Right lobe of liver (tissue), 6 donors: Measurements from ENCODE around the gene ARMC3. TPM values are rescaled to one million over a fixed set of nuclear protein-coding genes. Genes with fewer than 3 reads are reported as not detected.
"Not testable (repeated sequence)": the region's sequence is repeated elsewhere in the genome, so short reads cannot be mapped to it uniquely, and the experiment has no call there.

Source experiments
- ATAC-seq, 4 donors: fragments of 200-7000 bp; cut with Tn5 transposase; one replicate each; pipeline ENCODE4 v1.9.1; 2020; ENCODE audit warnings: mild to moderate bottlenecking in 4 of 4, moderate library complexity in 4 of 4
- DNase-seq, 3 donors: peaks; one replicate each; pipeline ENCODE4 v3.0.0-alpha.2; 2020
- H3K27ac ChIP-seq, 3 donors: fragments of 200-600 bp; one replicate each; pipeline ENCODE4 v1.8.0; 2022
- H3K27me3 ChIP-seq, 2 donors: fragments of 200-600 bp; one replicate each; pipeline ENCODE4 v1.8.0; 2022
- H3K36me3 ChIP-seq, 4 donors: fragments of 200-600 bp; sonication (generic) in 1 of 4; one replicate each; pipeline versions ENCODE4 v1.5.1 to v1.8.0; 2017 to 2022; ENCODE audit warnings: control low read depth in 1 of 4
- H3K4me1 ChIP-seq, 4 donors: fragments of 200-600 bp; sonication (generic) in 1 of 4; one replicate each; pipeline versions ENCODE4 v1.5.1 to v1.8.0; 2017 to 2022; ENCODE audit warnings: control low read depth in 1 of 4
- H3K4me3 ChIP-seq, 3 donors: fragments of 200-600 bp; one replicate each; pipeline ENCODE4 v1.8.0; 2022
- H3K9me3 ChIP-seq, 4 donors: fragments of 200-600 bp; sonication (generic) in 1 of 4; one replicate each; pipeline versions ENCODE4 v1.5.1 to v1.8.0; 2017 to 2022; ENCODE audit warnings: control low read depth in 1 of 4
- CTCF ChIP-seq, 4 donors: fragments of 200-600 bp in 3 of 4; fragments of 450-650 bp in 1 of 4; IDR thresholded peaks; one replicate each; pipeline versions ENCODE4 v1.5.1 to v1.8.0; 2016 to 2022; ENCODE audit warnings: antibody characterized with exemption in 4 of 4, mild to moderate bottlenecking in 2 of 4
- POLR2A ChIP-seq: fragments of 450-650 bp; IDR thresholded peaks from one replicate; pipeline ENCODE4 v1.6.1; 2017; ENCODE audit warnings: antibody characterized with exemption, mild to moderate bottlenecking
- WGBS: methylation state at CpG from one replicate; pipeline ENCODE4 v1.1.6; 2018; ENCODE audit warnings: low coverage, low lambda C conversion rate; ENCODE audit not compliant: insufficient coverage; ENCODE audit errors: missing lambda C conversion rate; 5-methylcytosine and 5-hydroxymethylcytosine counted together
- intact Hi-C, 2 donors: fragments of 100-400 bp; cut with DNase I; formaldehyde crosslinking; loops; one replicate each; pipeline versions ENCODE4 v1.11.2 to v1.14.1; 2022
- total RNA-seq, 6 experiments: library from RNA; depleted of rRNA in 2 of 6; stranded (reverse); fragments of >200 nt in 2 of 6; fragmentation: NEBNext Ultra II Directional in 3 of 6; extraction: Animal tissue kit (Norgen Biotek cat#: 25700) in 3 of 6; gene quantifications; one replicate each; pipeline versions ENCODE4 v1.1.0 to v1.2.4, GENCODE V29; 2016 to 2023
- donor health status: DM: no; HTN: yes; CAD: no.
- donor health status: DM: no; HTN: no; CAD: no.
- donor health status: DM: no; HTN: no; CAD: no.
- donor health status: DM: no; HTN: yes; CAD: no.
- donor health status: DM: no; HTN: yes; CAD: no.

Gene ARMC3
- total RNA-seq, 6 experiments from 2014 or later, result not detected

- intact Hi-C loops, result no loop called here
- 81% methylated on average over 3 of the region's 3 CpGs for WGBS
- ATAC-seq, result no peak
- H3K4me3 ChIP-seq, result no peak overlapping the region
- H3K27me3 ChIP-seq, result no peaks in the 10 kb centered on the region
- H3K36me3 ChIP-seq, result no peaks in the 10 kb centered on the region
- TF ChIP-seq POLR2A, result no peak
- TF ChIP-seq CTCF (IDR thresholded peaks at IDR 0.05), result no peak
- H3K27ac ChIP-seq, result no peak overlapping the region
- H3K9me3 ChIP-seq, result no peaks in the 10 kb centered on the region
- DNase-seq, result no peak
- H3K4me1 ChIP-seq, result no peaks in the 10 kb centered on the region
These were observed 12.5 kb upstream of the ARMC3 start for GRCh38 chr10:22915314-22915713.

DNA sequence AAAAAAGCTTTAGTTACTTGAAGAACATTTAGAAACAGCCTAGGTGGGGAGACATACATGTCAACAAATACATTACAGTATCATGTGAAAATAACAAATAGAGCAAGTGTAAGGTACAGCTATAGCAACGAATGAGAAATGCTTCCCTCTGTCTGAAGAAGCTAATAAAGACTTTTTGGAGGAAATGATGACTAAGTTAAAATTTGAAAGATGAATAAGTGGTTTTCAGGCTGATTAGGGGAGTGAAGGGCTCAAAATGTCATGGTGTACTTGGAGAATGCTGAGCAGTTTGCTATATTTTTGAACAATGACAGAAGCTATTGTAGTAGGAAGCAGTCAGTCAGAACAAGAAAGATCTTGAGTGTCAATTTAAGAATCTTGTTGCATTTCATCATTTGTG, 2.8 kb upstream of the ARMC3 start:
- Histone ChIP-seq H3K27me3 (no peaks in the 10 kb centered on the region), H3K9me3 (no peaks in the 10 kb centered on the region), H3K36me3 (no peaks in the 10 kb centered on the region), H3K4me1 (peaks cover 0 to 9% (median 0%) of the 10 kb centered on the region in 4 donors), H3K27ac (no peak overlapping the region), H3K4me3 (no peak overlapping the region)
- DNase-seq (no peak), ATAC-seq (no peak)
- WGBS, result 32% methylated on average over 1 of the region's 1 CpG
- TF ChIP-seq POLR2A (no peak), CTCF (IDR thresholded peaks at IDR 0.05) (no peak)
- intact Hi-C loops, result no loop called here

- Histone ChIP-seq H3K9me3 (no peaks in the 10 kb centered on the region), H3K4me3 (no peak overlapping the region), H3K4me1 (peaks cover 0 to 9% (median 0%) of the 10 kb centered on the region in 4 donors), H3K27me3 (no peaks in the 10 kb centered on the region), H3K36me3 (no peaks in the 10 kb centered on the region), H3K27ac (no peak overlapping the region)
- intact Hi-C loops, result no loop called here
- TF ChIP-seq POLR2A (no peak), CTCF (IDR thresholded peaks at IDR 0.05) (no peak)
- DNase-seq (no peak), ATAC-seq (no peak)
- WGBS, result 65% methylated on average over 9 of the region's 9 CpGs
These were observed 687 bp upstream of the ARMC3 start for GRCh38 chr10:22927166-22927565.

GRCh38 chr10:22929053-22929452, 1.2 kb downstream of the ARMC3 start:
- H3K9me3 ChIP-seq, H3K27ac ChIP-seq, H3K36me3 ChIP-seq, intact Hi-C loops, H3K27me3 ChIP-seq, ATAC-seq, H3K4me1 ChIP-seq, H3K4me3 ChIP-seq, DNase-seq: not testable (repeated sequence)
- WGBS, result 89% methylated on average over 4 of the region's 4 CpGs

DNA sequence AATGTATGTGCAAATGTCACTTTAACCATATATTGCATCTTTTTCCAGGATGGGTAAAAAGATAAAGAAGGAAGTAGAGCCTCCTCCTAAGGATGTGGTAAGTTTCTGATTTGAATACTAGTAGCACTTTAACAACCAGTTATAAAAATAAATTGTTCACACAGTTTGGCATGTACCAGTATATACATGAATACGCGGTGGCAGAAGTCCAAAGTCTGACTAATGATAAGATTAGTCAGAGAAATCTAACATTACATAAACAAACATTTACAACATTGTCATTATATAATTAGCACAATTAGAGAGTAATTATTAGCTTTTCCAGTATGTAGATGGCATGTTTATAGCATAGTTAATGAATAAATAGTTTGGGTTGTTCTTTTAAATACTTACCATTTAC, 4.1 kb downstream of the ARMC3 start:
- Histone ChIP-seq H3K27me3 (no peaks in the 10 kb centered on the region), H3K4me3 (no peak overlapping the region), H3K9me3 (no peaks in the 10 kb centered on the region), H3K36me3 (no peaks in the 10 kb centered on the region), H3K4me1 (peaks cover 0 to 9% (median 0%) of the 10 kb centered on the region in 4 donors), H3K27ac (no peak overlapping the region)
- 30% methylated on average over 2 of the region's 2 CpGs for WGBS
- DNase-seq (no peak), ATAC-seq (no peak)
- TF ChIP-seq POLR2A, result no peak
- no peak for TF ChIP-seq CTCF (IDR thresholded peaks at IDR 0.05)
- intact Hi-C loops, result no loop called here
